Astrocyte (in vitro differentiated cells and primary cell): ENCODE data around the gene IGFBP7. TPM values are rescaled to one million over a fixed set of nuclear protein-coding genes. Genes with fewer than 3 reads are reported as not detected.

Experiments
- DNase-seq: peaks from one replicate; pipeline ENCODE4 v3.0.0-alpha.2; 2010; ENCODE audit warnings: low read depth
- FAIRE-seq: peaks from 2 replicates; lab custom pipeline; 2011; peaks lifted over from hg19 to GRCh38; lab: Jason Lieb, UNC
- H2AFZ ChIP-seq: 2 replicates; pipeline ENCODE4 v1.6.0; 2012; ENCODE audit warnings: low read depth, low read length, inconsistent platforms
- H3K27ac ChIP-seq: 2 replicates; pipeline ENCODE4 v1.5.1; 2011; ENCODE audit warnings: low read depth, low read length, inconsistent platforms
- H3K27me3 ChIP-seq: 2 replicates; pipeline ENCODE4 v1.6.0; 2011; ENCODE audit warnings: low read length, inconsistent platforms; ENCODE audit not compliant: insufficient read depth
- H3K36me3 ChIP-seq: 2 replicates; pipeline ENCODE4 v1.5.1; 2011; ENCODE audit warnings: low read length, inconsistent platforms; ENCODE audit not compliant: insufficient read depth
- H3K4me1 ChIP-seq: 2 replicates; pipeline ENCODE4 v1.5.1; 2011; ENCODE audit warnings: low read length, inconsistent platforms; ENCODE audit not compliant: insufficient read depth
- H3K4me2 ChIP-seq: 2 replicates; pipeline ENCODE4 v1.6.0; 2012; ENCODE audit warnings: low read length, inconsistent platforms
- H3K4me3 ChIP-seq: 2 replicates; pipeline ENCODE4 v1.5.1; 2011; ENCODE audit warnings: low read depth, mild to moderate bottlenecking, low read length, inconsistent platforms; ENCODE audit not compliant: insufficient read depth
- H3K79me2 ChIP-seq: 2 replicates; pipeline ENCODE4 v1.6.0; 2012; ENCODE audit warnings: mild to moderate bottlenecking, low read length, inconsistent platforms; ENCODE audit not compliant: insufficient read depth
- H3K9ac ChIP-seq: 2 replicates; pipeline ENCODE4 v1.6.0; 2012; ENCODE audit warnings: mild to moderate bottlenecking, low read length, inconsistent platforms
- H3K9me3 ChIP-seq: 2 replicates; pipeline ENCODE4 v1.5.1; 2012; ENCODE audit warnings: low read depth, mild to moderate bottlenecking, low read length, inconsistent platforms; ENCODE audit not compliant: insufficient read depth
- H4K20me1 ChIP-seq: 2 replicates; pipeline ENCODE4 v1.6.0; 2012; ENCODE audit warnings: low read length, inconsistent platforms; ENCODE audit not compliant: insufficient read depth
- H3K27ac Mint-ChIP-seq: one replicate; pipeline ENCODE4 v1.8.0; 2021; ENCODE audit warnings: mild to moderate bottlenecking, mixed read lengths; ENCODE audit not compliant: unreplicated experiment
- H3K27me3 Mint-ChIP-seq: one replicate; pipeline ENCODE4 v1.8.0; 2021; ENCODE audit warnings: low read depth, mixed read lengths; ENCODE audit not compliant: unreplicated experiment
- H3K36me3 Mint-ChIP-seq: one replicate; pipeline ENCODE4 v1.8.0; 2021; ENCODE audit warnings: low read depth, mixed read lengths; ENCODE audit not compliant: unreplicated experiment
- H3K4me1 Mint-ChIP-seq: one replicate; pipeline ENCODE4 v1.8.0; 2021; ENCODE audit warnings: low read depth, mixed read lengths; ENCODE audit not compliant: unreplicated experiment
- H3K4me3 Mint-ChIP-seq: one replicate; pipeline ENCODE4 v1.8.0; 2021; ENCODE audit warnings: mild to moderate bottlenecking, moderate library complexity, mixed read lengths; ENCODE audit not compliant: unreplicated experiment
- H3K9me3 Mint-ChIP-seq: one replicate; pipeline ENCODE4 v1.8.0; 2021; ENCODE audit warnings: mild to moderate bottlenecking, mixed read lengths; ENCODE audit not compliant: unreplicated experiment
- EZH2 ChIP-seq: IDR thresholded peaks from 2 replicates; pipeline ENCODE4 v1.6.1; 2012; ENCODE audit warnings: mild to moderate bottlenecking, low read length, inconsistent platforms; ENCODE audit not compliant: insufficient read depth
- total RNA-seq: library from RNA; stranded (reverse); gene quantifications from 2 replicates; pipeline ENCODE4 v1.2.1, GENCODE V29; 2021
- TF ChIP-seq, protein P1 (sequence below): IDR thresholded peaks from 2 replicates; pipeline ENCODE4 v1.5.1; 2011; ENCODE audit warnings: low read depth, mild to moderate bottlenecking, inconsistent platforms, low read length, moderate library complexity; ENCODE audit not compliant: insufficient read depth

The IGFBP7 gene
- total RNA-seq, 1 donor from 2014 or later = 930 TPM

DNA sequence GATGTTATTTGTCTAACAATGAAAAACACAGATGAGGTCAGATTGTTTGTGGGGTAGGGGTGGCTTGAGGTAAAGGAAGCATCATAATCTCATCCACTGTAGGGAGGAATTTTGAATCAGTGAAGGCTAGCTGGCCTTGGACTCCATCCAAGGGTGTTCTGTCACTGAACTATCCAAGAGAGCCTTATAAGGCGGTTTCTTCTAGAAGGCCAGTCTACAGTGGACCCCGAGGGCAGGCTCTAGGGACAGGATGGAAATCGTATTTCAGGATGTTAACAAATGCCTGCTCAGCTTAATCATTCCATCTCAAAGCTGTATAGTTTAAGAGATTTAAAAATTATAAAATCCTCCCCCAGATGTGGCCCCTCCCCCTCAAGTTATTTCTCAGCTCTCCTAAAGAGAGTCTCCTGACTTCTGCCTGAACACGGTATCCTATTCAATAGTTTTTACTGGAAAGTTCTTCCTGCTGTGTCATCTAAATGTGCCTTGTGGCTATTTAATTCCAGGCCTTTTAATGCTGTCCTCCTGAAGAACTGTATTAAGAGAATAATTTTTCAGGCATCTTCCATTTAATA is 8.0 kb downstream of the IGFBP7 start:
- FAIRE-seq (peak; percentile 98), DNase-seq (peak; percentile 89)
- H3K9me3 ChIP-seq = no peaks in the 10 kb centered on the region
- Mint-ChIP-seq H3K9me3 (no peaks in the 10 kb centered on the region), H3K4me1 (peaks cover 74% of the 10 kb centered on the region), H3K27me3 (no peaks in the 10 kb centered on the region), H3K27ac (peak overlapping the region; percentile 97), H3K36me3 (peaks cover 22% of the 10 kb centered on the region), H3K4me3 (peak overlapping the region; percentile 61)
- H3K27me3 ChIP-seq = no peaks in the 10 kb centered on the region
- peaks cover 4% of the 10 kb centered on the region for H4K20me1 ChIP-seq
- H3K4me3 ChIP-seq = no peak overlapping the region
- peak overlapping the region; percentile 77 for H3K27ac ChIP-seq
- no peak overlapping the region for H2AFZ ChIP-seq
- peak overlapping the region; percentile 54 for H3K4me2 ChIP-seq
- H3K4me1 ChIP-seq = peaks cover 52% of the 10 kb centered on the region
- H3K9ac ChIP-seq = peak overlapping the region; percentile 70
- TF ChIP-seq, protein P1, sequence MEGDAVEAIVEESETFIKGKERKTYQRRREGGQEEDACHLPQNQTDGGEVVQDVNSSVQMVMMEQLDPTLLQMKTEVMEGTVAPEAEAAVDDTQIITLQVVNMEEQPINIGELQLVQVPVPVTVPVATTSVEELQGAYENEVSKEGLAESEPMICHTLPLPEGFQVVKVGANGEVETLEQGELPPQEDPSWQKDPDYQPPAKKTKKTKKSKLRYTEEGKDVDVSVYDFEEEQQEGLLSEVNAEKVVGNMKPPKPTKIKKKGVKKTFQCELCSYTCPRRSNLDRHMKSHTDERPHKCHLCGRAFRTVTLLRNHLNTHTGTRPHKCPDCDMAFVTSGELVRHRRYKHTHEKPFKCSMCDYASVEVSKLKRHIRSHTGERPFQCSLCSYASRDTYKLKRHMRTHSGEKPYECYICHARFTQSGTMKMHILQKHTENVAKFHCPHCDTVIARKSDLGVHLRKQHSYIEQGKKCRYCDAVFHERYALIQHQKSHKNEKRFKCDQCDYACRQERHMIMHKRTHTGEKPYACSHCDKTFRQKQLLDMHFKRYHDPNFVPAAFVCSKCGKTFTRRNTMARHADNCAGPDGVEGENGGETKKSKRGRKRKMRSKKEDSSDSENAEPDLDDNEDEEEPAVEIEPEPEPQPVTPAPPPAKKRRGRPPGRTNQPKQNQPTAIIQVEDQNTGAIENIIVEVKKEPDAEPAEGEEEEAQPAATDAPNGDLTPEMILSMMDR = no peak
- no peak for TF ChIP-seq EZH2
- peaks cover 99% of the 10 kb centered on the region for H3K79me2 ChIP-seq
- peaks cover 31% of the 10 kb centered on the region for H3K36me3 ChIP-seq

DNA sequence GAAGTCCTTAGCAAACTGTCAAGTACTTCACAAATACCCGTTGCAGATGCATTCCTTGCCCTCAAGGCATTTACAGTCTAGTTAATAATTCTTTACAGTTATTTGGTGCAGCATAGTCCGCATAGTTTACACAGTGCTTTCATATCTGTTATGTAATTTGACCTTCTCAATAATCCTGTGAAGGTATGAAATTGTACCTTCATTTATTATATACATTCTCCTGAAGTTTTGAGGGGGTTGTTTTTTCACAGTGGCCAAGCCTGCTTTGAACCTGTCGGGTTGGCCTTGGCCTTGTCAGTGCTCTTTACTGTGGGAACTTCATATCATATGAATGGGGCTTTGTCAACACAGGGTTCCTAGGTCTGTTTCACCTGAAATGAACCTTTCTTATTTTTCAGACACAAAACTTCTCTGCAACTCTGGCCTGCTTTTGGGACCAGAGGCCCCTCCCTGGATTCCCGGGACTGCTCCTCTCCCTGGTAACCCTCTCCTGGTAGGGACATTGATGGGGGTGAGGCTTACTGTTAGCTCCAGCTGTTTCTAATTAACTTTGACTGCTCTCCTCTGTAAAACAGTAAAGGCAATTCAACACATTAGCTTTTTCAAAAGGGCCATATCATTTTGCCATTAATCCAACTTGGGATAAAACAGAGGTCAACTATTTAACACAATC is 9.1 kb downstream of the IGFBP7 start:
- peaks cover 57% of the 10 kb centered on the region for H3K4me1 ChIP-seq
- H3K27me3 ChIP-seq = no peaks in the 10 kb centered on the region
- H3K36me3 ChIP-seq = peaks cover 28% of the 10 kb centered on the region
- H3K79me2 ChIP-seq = peaks cover 99% of the 10 kb centered on the region
- no peak overlapping the region for H2AFZ ChIP-seq
- Mint-ChIP-seq H3K9me3 (no peaks in the 10 kb centered on the region), H3K4me1 (peaks cover 78% of the 10 kb centered on the region), H3K27me3 (no peaks in the 10 kb centered on the region), H3K36me3 (peaks cover 18% of the 10 kb centered on the region), H3K27ac (peak overlapping the region; percentile 97), H3K4me3 (peak overlapping the region; percentile 64)
- H3K4me3 ChIP-seq = no peak overlapping the region
- H3K27ac ChIP-seq = peak overlapping the region; percentile 77
- FAIRE-seq (no peak), DNase-seq (no peak)
- H3K4me2 ChIP-seq = peak overlapping the region; percentile 54
- H3K9me3 ChIP-seq = no peaks in the 10 kb centered on the region
- H3K9ac ChIP-seq = peak overlapping the region; percentile 35
- H4K20me1 ChIP-seq = no peaks in the 10 kb centered on the region
- TF ChIP-seq, protein P1 = no peak
- TF ChIP-seq EZH2 = no peak

DNA sequence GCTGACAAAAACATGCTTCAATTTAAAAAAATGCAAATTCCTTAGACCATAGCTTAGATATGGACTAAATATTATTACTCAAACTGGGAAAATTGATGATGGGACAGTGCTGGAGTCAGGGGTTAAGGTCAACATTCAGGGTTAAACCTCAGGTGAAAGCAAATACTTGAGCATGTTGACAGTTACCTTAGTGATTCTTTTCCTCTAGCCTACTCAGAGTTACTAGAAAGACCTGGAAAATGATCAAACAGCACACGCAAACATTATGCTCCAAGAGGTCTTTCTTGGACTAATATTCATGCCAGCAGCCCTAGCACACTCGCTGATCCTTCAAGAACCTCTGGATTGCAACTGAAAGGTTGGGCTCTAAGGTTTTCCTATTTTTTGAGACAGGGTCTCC is 10.8 kb downstream of the IGFBP7 start:
- Mint-ChIP-seq H3K27ac (peak overlapping the region; percentile 94), H3K4me3 (no peak overlapping the region), H3K9me3 (no peaks in the 10 kb centered on the region), H3K36me3 (peaks cover 20% of the 10 kb centered on the region), H3K27me3 (no peaks in the 10 kb centered on the region), H3K4me1 (peaks cover 84% of the 10 kb centered on the region)
- H3K79me2 ChIP-seq = peaks cover 99% of the 10 kb centered on the region
- TF ChIP-seq, protein P1 = no peak
- TF ChIP-seq EZH2 = no peak
- no peak overlapping the region for H3K4me3 ChIP-seq
- H3K27me3 ChIP-seq = no peaks in the 10 kb centered on the region
- no peak for FAIRE-seq
- no peaks in the 10 kb centered on the region for H4K20me1 ChIP-seq
- no peaks in the 10 kb centered on the region for H3K9me3 ChIP-seq
- no peak overlapping the region for H2AFZ ChIP-seq
- H3K9ac ChIP-seq = peak overlapping the region; percentile 15
- H3K36me3 ChIP-seq = peaks cover 25% of the 10 kb centered on the region
- peaks cover 72% of the 10 kb centered on the region for H3K4me1 ChIP-seq
- H3K27ac ChIP-seq = peak overlapping the region; percentile 44
- peak overlapping the region; percentile 10 for H3K4me2 ChIP-seq
- DNase-seq = no peak
